Measurements from ENCODE around the gene CPA4.

DNA sequence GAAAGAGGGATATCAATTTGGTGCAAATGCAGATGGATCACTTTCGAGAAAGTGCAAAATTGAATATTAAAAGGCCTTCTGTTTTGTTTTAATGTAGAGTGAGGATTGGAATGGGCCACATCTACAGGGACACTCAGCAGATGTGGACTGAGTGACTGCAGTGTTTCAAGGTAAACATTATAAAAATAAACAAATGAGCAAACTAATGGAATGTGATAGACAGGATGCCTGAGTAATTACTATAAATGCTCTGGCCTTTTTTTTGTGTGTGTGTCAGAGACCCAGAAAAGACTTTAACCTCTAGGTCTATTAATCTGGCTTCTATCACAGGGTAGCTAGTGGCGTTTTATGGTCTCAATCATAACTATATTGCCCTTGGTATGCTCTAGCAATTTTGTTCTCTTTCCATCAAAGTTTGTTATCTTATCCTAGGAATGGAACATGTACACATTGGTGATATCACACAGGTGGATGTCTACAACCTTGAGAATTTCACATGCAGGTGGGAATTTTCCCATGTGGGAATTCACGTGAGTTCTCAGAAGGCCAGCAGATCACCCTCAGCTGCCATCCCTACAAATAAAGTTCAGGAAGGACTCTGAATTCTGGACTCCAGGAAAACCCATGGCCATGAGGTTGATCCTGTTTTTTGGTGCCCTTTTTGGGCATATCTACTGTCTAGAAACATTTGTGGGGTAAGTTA lies 26.6 kb upstream of the CPA4 start, which contains the start of gene CPA2:
- no peak for TF ChIP-seq EZH2phosphoT487 (IDR thresholded peaks at IDR 0.05; ENCODE audit: insufficient read depth, low read depth)
- no peak for TF ChIP-seq EZH2 (IDR thresholded peaks at IDR 0.05; ENCODE audit: insufficient read depth, poor library complexity, severe bottlenecking)
